WTC11 (cell line): ENCODE measurements around the gene GABRR1. TPM values are rescaled to one million over a fixed set of nuclear protein-coding genes. Genes with fewer than 3 reads are reported as not detected.

Experiments used
- ATAC-seq: fragments of 200-7000 bp; cut with Tn5 transposase; 2 replicates; pipeline ENCODE4 v1.10.0; 2021; ENCODE audit warnings: mild to moderate bottlenecking, moderate library complexity
- CTCF ChIA-PET: fragments of 300-600 bp; sonication (Branson Sonifier 250); formaldehyde crosslinking; loops from one replicate; lab custom pipeline; 2021; ENCODE audit warnings: antibody characterized with exemption; lab: Charles Lee
- POLR2A ChIA-PET: fragments of 350-600 bp; sonication (Branson Sonifier 250); formaldehyde crosslinking; loops from one replicate; lab custom pipeline; 2021; ENCODE audit warnings: antibody characterized with exemption; lab: Charles Lee
- DNase-seq: peaks from one replicate; pipeline ENCODE4 v3.0.0; 2021; ENCODE audit warnings: low spot score
- H3K27ac Mint-ChIP-seq: 2 replicates; pipeline ENCODE4 v1.8.0; 2021; ENCODE audit warnings: mixed read lengths
- H3K27me3 Mint-ChIP-seq: 2 replicates; pipeline ENCODE4 v1.8.0; 2021; ENCODE audit warnings: low read depth, mild to moderate bottlenecking, moderate library complexity, mixed read lengths
- H3K36me3 Mint-ChIP-seq: 2 replicates; pipeline ENCODE4 v1.8.0; 2021; ENCODE audit warnings: mixed read lengths
- H3K4me1 Mint-ChIP-seq: 2 replicates; pipeline ENCODE4 v1.8.0; 2022; ENCODE audit warnings: mixed read lengths
- H3K4me3 Mint-ChIP-seq: 2 replicates; pipeline ENCODE4 v1.8.0; 2021; ENCODE audit warnings: mild to moderate bottlenecking, moderate library complexity, mixed read lengths
- H3K9me3 Mint-ChIP-seq: 2 replicates; pipeline ENCODE4 v1.8.0; 2021; ENCODE audit warnings: mixed read lengths
- CREB1 ChIP-seq: sonication (generic); formaldehyde crosslinking; IDR thresholded peaks from 2 replicates; pipeline ENCODE4 v1.8.0; 2023; ENCODE audit warnings: mild to moderate bottlenecking, missing genetic modification reagents
- ELF4 ChIP-seq: sonication (generic); formaldehyde crosslinking; IDR thresholded peaks from 2 replicates; pipeline ENCODE4 v1.8.1; 2022; ENCODE audit warnings: low read depth, mild to moderate bottlenecking, moderate library complexity, missing genetic modification reagents
- JAZF1 ChIP-seq: fragments of 250-450 bp; sonication (Bioruptor Pico); IDR thresholded peaks from 2 replicates; pipeline ENCODE4 v1.9.0; 2021; ENCODE audit warnings: moderate library complexity, mild to moderate bottlenecking, inconsistent platforms
- NFYB ChIP-seq: sonication (generic); formaldehyde crosslinking; conservative IDR thresholded peaks from 2 replicates; pipeline ENCODE4 v1.8.0; 2022; ENCODE audit warnings: low read depth, missing genetic modification reagents
- PRRX2 ChIP-seq: fragments of 250-450 bp; sonication (Bioruptor Pico); IDR thresholded peaks from 2 replicates; pipeline ENCODE4 v1.8.0; 2021; ENCODE audit warnings: mild to moderate bottlenecking
- RELA ChIP-seq: sonication (generic); formaldehyde crosslinking; IDR thresholded peaks from 2 replicates; pipeline ENCODE4 v1.8.1; 2022; ENCODE audit warnings: missing genetic modification reagents, mild to moderate bottlenecking, borderline replicate concordance
- TCF7 ChIP-seq: sonication (generic); formaldehyde crosslinking; IDR thresholded peaks from 2 replicates; pipeline ENCODE4 v1.8.0; 2022; ENCODE audit warnings: mild to moderate bottlenecking, low read depth, missing genetic modification reagents, moderate library complexity
- TEAD4 ChIP-seq: sonication (generic); formaldehyde crosslinking; IDR thresholded peaks from 2 replicates; pipeline ENCODE4 v1.8.0; 2022; ENCODE audit warnings: mild to moderate bottlenecking, missing genetic modification reagents
- ZNF219 ChIP-seq: sonication (generic); formaldehyde crosslinking; IDR thresholded peaks from 2 replicates; pipeline ENCODE4 v1.8.0; 2023; ENCODE audit warnings: missing genetic modification reagents, mild to moderate bottlenecking, borderline replicate concordance
- ZNF232 ChIP-seq: sonication (generic); formaldehyde crosslinking; IDR thresholded peaks from 2 replicates; pipeline ENCODE4 v1.8.0; 2022; ENCODE audit warnings: mild to moderate bottlenecking, missing genetic modification reagents
- total RNA-seq: library from RNA; stranded (reverse); gene quantifications from 3 replicates; pipeline ENCODE4 v1.2.3, GENCODE V29; 2021
- TF ChIP-seq, protein P1 (sequence below): fragments of 250-450 bp; sonication (Bioruptor Pico); IDR thresholded peaks from 2 replicates; pipeline ENCODE4 v1.9.0; 2021; ENCODE audit warnings: moderate library complexity, mild to moderate bottlenecking, inconsistent platforms, borderline replicate concordance
- TF ChIP-seq, protein P2 (sequence below): sonication (generic); formaldehyde crosslinking; IDR thresholded peaks from 2 replicates; pipeline ENCODE4 v1.8.0; 2022; ENCODE audit warnings: mild to moderate bottlenecking, missing genetic modification reagents
- TF ChIP-seq, protein P3 (sequence below): sonication (generic); formaldehyde crosslinking; IDR thresholded peaks from 2 replicates; pipeline ENCODE4 v1.8.0; 2023; ENCODE audit warnings: mild to moderate bottlenecking, missing genetic modification reagents
- TF ChIP-seq, protein P4 (sequence below): fragments of 250-450 bp; sonication (Bioruptor Pico); IDR thresholded peaks from 2 replicates; pipeline ENCODE4 v1.9.0; 2021; ENCODE audit warnings: mild to moderate bottlenecking
- TF ChIP-seq, protein P5 (sequence below): fragments of 200-600 bp; IDR thresholded peaks from 2 replicates; pipeline ENCODE4 v1.8.0; 2022; ENCODE audit warnings: antibody characterized with exemption
- TF ChIP-seq, protein P6 (sequence below): fragments of 250-450 bp; sonication (Bioruptor Pico); IDR thresholded peaks from 2 replicates; pipeline ENCODE4 v1.9.0; 2021; ENCODE audit warnings: mild to moderate bottlenecking, borderline replicate concordance
- TF ChIP-seq, protein P7 (sequence below): sonication (generic); formaldehyde crosslinking; IDR thresholded peaks from 2 replicates; pipeline ENCODE4 v1.8.0; 2023; ENCODE audit warnings: missing genetic modification reagents, mild to moderate bottlenecking, borderline replicate concordance

Gene GABRR1
- total RNA-seq, 1 experiment from 2014 or later: 0.24 TPM

DNA sequence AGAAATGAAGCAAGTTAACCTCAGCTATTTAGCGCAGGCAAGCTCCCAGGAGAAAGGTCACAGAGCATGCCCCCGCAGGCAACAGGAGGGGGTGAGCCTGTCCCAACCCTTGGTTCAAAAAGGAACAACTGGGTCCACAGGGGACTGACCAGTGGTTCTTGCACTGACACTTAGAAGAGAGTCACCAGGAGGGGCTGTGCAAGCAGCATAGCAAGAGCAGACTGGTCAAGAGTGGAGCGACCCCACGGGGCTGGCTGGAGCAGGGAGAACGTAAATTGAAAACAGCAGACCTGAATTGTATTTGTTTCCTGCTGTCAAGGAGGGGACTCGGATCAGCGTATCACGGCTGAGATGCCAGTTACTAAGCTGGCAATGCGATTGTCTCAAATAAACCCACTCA is 32.8 kb downstream of the GABRR1 start:
- no peak overlapping the region for H3K4me3 Mint-ChIP-seq
- no peaks in the 10 kb centered on the region for H3K9me3 Mint-ChIP-seq
- no peak overlapping the region for H3K27ac Mint-ChIP-seq
- ATAC-seq (peak; percentile 47; the same call in 1 of the 2 replicates), DNase-seq (no peak)
- H3K36me3 Mint-ChIP-seq: no peaks in the 10 kb centered on the region
- H3K4me1 Mint-ChIP-seq: no peaks in the 10 kb centered on the region
- ChIA-PET POLR2A (no interaction called here), CTCF (interaction anchor here (1.4 kb wide), 1 partner anchor 201 kb away, joined by 4 read pairs; no protein-coding TSS in a partner anchor)
- no peak for TF ChIP-seq CREB1 (CRISPR knock-in tag)
- no peak for TF ChIP-seq PRRX2
- TF ChIP-seq NFYB (CRISPR knock-in tag): no peak
- no peak for TF ChIP-seq RELA (CRISPR knock-in tag)
- TF ChIP-seq, protein P1, sequence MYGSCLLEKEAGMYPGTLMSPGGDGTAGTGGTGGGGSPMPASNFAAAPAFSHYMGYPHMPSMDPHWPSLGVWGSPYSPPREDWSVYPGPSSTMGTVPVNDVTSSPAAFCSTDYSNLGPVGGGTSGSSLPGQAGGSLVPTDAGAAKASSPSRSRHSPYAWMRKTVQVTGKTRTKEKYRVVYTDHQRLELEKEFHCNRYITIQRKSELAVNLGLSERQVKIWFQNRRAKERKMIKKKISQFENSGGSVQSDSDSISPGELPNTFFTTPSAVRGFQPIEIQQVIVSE: no peak
- TF ChIP-seq, protein P2, sequence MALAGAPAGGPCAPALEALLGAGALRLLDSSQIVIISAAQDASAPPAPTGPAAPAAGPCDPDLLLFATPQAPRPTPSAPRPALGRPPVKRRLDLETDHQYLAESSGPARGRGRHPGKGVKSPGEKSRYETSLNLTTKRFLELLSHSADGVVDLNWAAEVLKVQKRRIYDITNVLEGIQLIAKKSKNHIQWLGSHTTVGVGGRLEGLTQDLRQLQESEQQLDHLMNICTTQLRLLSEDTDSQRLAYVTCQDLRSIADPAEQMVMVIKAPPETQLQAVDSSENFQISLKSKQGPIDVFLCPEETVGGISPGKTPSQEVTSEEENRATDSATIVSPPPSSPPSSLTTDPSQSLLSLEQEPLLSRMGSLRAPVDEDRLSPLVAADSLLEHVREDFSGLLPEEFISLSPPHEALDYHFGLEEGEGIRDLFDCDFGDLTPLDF (CRISPR knock-in tag): no peak
- TF ChIP-seq, protein P3, sequence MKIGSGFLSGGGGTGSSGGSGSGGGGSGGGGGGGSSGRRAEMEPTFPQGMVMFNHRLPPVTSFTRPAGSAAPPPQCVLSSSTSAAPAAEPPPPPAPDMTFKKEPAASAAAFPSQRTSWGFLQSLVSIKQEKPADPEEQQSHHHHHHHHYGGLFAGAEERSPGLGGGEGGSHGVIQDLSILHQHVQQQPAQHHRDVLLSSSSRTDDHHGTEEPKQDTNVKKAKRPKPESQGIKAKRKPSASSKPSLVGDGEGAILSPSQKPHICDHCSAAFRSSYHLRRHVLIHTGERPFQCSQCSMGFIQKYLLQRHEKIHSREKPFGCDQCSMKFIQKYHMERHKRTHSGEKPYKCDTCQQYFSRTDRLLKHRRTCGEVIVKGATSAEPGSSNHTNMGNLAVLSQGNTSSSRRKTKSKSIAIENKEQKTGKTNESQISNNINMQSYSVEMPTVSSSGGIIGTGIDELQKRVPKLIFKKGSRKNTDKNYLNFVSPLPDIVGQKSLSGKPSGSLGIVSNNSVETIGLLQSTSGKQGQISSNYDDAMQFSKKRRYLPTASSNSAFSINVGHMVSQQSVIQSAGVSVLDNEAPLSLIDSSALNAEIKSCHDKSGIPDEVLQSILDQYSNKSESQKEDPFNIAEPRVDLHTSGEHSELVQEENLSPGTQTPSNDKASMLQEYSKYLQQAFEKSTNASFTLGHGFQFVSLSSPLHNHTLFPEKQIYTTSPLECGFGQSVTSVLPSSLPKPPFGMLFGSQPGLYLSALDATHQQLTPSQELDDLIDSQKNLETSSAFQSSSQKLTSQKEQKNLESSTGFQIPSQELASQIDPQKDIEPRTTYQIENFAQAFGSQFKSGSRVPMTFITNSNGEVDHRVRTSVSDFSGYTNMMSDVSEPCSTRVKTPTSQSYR: no peak
- no peak for TF ChIP-seq ZNF232 (CRISPR knock-in tag)
- no peak for TF ChIP-seq TEAD4 (CRISPR knock-in tag)
- TF ChIP-seq JAZF1 (CRISPR knock-in tag): no peak
- TF ChIP-seq TCF7 (CRISPR knock-in tag): no peak
- H3K27me3 Mint-ChIP-seq: no peaks in the 10 kb centered on the region

DNA sequence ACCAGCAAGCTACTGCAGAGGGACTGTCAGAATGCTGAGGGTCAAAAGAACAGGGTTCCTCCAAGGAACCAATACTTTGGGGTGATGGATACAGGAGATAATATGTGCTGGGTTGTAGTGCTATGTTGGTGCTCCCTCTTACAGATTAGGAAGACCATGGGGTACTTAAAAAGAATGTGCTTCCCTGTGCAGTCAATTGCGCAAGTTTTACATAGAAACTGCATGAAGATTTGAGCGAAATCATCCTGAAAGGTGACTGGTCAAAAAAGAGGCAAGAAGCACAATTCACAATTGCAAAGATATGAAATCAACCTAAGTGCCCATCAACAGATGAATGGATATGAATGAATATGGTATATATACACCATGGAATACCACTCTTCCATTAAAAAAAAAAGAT is 33.9 kb downstream of the GABRR1 start:
- no peak for DNase-seq
- ChIA-PET POLR2A (no interaction called here), CTCF (interaction anchor here (0.8 kb wide), 1 partner anchor 8 kb away, joined by 3 read pairs; no protein-coding TSS in a partner anchor)
- H3K4me3 Mint-ChIP-seq: no peak overlapping the region
- no peak for ATAC-seq
- no peak overlapping the region for H3K27ac Mint-ChIP-seq
- H3K36me3 Mint-ChIP-seq: no peaks in the 10 kb centered on the region
- H3K9me3 Mint-ChIP-seq: no peaks in the 10 kb centered on the region
- no peaks in the 10 kb centered on the region for H3K27me3 Mint-ChIP-seq
- no peaks in the 10 kb centered on the region for H3K4me1 Mint-ChIP-seq
- TF ChIP-seq, protein P4, sequence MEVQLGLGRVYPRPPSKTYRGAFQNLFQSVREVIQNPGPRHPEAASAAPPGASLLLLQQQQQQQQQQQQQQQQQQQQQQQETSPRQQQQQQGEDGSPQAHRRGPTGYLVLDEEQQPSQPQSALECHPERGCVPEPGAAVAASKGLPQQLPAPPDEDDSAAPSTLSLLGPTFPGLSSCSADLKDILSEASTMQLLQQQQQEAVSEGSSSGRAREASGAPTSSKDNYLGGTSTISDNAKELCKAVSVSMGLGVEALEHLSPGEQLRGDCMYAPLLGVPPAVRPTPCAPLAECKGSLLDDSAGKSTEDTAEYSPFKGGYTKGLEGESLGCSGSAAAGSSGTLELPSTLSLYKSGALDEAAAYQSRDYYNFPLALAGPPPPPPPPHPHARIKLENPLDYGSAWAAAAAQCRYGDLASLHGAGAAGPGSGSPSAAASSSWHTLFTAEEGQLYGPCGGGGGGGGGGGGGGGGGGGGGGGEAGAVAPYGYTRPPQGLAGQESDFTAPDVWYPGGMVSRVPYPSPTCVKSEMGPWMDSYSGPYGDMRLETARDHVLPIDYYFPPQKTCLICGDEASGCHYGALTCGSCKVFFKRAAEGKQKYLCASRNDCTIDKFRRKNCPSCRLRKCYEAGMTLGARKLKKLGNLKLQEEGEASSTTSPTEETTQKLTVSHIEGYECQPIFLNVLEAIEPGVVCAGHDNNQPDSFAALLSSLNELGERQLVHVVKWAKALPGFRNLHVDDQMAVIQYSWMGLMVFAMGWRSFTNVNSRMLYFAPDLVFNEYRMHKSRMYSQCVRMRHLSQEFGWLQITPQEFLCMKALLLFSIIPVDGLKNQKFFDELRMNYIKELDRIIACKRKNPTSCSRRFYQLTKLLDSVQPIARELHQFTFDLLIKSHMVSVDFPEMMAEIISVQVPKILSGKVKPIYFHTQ: no peak
- TF ChIP-seq, protein P5, sequence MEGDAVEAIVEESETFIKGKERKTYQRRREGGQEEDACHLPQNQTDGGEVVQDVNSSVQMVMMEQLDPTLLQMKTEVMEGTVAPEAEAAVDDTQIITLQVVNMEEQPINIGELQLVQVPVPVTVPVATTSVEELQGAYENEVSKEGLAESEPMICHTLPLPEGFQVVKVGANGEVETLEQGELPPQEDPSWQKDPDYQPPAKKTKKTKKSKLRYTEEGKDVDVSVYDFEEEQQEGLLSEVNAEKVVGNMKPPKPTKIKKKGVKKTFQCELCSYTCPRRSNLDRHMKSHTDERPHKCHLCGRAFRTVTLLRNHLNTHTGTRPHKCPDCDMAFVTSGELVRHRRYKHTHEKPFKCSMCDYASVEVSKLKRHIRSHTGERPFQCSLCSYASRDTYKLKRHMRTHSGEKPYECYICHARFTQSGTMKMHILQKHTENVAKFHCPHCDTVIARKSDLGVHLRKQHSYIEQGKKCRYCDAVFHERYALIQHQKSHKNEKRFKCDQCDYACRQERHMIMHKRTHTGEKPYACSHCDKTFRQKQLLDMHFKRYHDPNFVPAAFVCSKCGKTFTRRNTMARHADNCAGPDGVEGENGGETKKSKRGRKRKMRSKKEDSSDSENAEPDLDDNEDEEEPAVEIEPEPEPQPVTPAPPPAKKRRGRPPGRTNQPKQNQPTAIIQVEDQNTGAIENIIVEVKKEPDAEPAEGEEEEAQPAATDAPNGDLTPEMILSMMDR: no peak
- no peak for TF ChIP-seq ZNF219 (CRISPR knock-in tag)
- TF ChIP-seq, protein P6, sequence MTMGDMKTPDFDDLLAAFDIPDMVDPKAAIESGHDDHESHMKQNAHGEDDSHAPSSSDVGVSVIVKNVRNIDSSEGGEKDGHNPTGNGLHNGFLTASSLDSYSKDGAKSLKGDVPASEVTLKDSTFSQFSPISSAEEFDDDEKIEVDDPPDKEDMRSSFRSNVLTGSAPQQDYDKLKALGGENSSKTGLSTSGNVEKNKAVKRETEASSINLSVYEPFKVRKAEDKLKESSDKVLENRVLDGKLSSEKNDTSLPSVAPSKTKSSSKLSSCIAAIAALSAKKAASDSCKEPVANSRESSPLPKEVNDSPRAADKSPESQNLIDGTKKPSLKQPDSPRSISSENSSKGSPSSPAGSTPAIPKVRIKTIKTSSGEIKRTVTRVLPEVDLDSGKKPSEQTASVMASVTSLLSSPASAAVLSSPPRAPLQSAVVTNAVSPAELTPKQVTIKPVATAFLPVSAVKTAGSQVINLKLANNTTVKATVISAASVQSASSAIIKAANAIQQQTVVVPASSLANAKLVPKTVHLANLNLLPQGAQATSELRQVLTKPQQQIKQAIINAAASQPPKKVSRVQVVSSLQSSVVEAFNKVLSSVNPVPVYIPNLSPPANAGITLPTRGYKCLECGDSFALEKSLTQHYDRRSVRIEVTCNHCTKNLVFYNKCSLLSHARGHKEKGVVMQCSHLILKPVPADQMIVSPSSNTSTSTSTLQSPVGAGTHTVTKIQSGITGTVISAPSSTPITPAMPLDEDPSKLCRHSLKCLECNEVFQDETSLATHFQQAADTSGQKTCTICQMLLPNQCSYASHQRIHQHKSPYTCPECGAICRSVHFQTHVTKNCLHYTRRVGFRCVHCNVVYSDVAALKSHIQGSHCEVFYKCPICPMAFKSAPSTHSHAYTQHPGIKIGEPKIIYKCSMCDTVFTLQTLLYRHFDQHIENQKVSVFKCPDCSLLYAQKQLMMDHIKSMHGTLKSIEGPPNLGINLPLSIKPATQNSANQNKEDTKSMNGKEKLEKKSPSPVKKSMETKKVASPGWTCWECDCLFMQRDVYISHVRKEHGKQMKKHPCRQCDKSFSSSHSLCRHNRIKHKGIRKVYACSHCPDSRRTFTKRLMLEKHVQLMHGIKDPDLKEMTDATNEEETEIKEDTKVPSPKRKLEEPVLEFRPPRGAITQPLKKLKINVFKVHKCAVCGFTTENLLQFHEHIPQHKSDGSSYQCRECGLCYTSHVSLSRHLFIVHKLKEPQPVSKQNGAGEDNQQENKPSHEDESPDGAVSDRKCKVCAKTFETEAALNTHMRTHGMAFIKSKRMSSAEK (CRISPR knock-in tag): no peak
- TF ChIP-seq, protein P7, sequence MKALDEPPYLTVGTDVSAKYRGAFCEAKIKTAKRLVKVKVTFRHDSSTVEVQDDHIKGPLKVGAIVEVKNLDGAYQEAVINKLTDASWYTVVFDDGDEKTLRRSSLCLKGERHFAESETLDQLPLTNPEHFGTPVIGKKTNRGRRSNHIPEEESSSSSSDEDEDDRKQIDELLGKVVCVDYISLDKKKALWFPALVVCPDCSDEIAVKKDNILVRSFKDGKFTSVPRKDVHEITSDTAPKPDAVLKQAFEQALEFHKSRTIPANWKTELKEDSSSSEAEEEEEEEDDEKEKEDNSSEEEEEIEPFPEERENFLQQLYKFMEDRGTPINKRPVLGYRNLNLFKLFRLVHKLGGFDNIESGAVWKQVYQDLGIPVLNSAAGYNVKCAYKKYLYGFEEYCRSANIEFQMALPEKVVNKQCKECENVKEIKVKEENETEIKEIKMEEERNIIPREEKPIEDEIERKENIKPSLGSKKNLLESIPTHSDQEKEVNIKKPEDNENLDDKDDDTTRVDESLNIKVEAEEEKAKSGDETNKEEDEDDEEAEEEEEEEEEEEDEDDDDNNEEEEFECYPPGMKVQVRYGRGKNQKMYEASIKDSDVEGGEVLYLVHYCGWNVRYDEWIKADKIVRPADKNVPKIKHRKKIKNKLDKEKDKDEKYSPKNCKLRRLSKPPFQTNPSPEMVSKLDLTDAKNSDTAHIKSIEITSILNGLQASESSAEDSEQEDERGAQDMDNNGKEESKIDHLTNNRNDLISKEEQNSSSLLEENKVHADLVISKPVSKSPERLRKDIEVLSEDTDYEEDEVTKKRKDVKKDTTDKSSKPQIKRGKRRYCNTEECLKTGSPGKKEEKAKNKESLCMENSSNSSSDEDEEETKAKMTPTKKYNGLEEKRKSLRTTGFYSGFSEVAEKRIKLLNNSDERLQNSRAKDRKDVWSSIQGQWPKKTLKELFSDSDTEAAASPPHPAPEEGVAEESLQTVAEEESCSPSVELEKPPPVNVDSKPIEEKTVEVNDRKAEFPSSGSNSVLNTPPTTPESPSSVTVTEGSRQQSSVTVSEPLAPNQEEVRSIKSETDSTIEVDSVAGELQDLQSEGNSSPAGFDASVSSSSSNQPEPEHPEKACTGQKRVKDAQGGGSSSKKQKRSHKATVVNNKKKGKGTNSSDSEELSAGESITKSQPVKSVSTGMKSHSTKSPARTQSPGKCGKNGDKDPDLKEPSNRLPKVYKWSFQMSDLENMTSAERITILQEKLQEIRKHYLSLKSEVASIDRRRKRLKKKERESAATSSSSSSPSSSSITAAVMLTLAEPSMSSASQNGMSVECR (CRISPR knock-in tag): no peak
- no peak for TF ChIP-seq ELF4 (CRISPR knock-in tag)
